Endothelial cell of umbilical vein (primary cell): ENCODE results near the gene TUBB2A. TPM values are rescaled to one million over a fixed set of nuclear protein-coding genes. Genes with fewer than 3 reads are reported as not detected.

ENCODE experiments used
- BruUV-seq: library from RNA; stranded (reverse); fragments of 400-500 nt; replicated peaks from 2 replicates; lab custom pipeline; 2021; lab: Mats Ljungman, UMichigan
- CTCF ChIA-PET: fragments of 300-600, 350-600 bp; sonication (Branson Sonifier 250); formaldehyde crosslinking; loops from one replicate; lab custom pipeline; 2021; ENCODE audit warnings: antibody characterized with exemption, inconsistent platforms; lab: Charles Lee
- POLR2A ChIA-PET: fragments of 300-600, 350-600 bp; sonication (Branson Sonifier 250); formaldehyde crosslinking; loops from one replicate; lab custom pipeline; 2021; ENCODE audit warnings: antibody characterized with exemption, inconsistent platforms; lab: Charles Lee
- DNase-seq: peaks from one replicate; pipeline ENCODE4 v3.0.0-alpha.2; 2011; ENCODE audit warnings: low read depth, low spot score
- FAIRE-seq: peaks from 2 replicates; lab custom pipeline; 2011; peaks lifted over from hg19 to GRCh38; lab: Jason Lieb, UNC
- H2AFZ ChIP-seq: 2 replicates; pipeline ENCODE4 v1.6.0; 2012; ENCODE audit warnings: low read depth, low read length, control low read depth, inconsistent platforms
- H3K27ac ChIP-seq: 2 replicates; pipeline ENCODE4 v1.5.1; 2011; ENCODE audit warnings: low read depth, mild to moderate bottlenecking, control low read depth, low read length, moderate library complexity; ENCODE audit not compliant: insufficient read depth
- H3K27me3 ChIP-seq, 2 experiments: 2 replicates each; pipeline versions ENCODE4 v1.6.0 to v1.6.1; 2011; ENCODE audit warnings: low read length in 2 of 2, mixed read lengths in 1 of 2; ENCODE audit not compliant: control insufficient read depth in 2 of 2, insufficient read depth in 2 of 2
- H3K36me3 ChIP-seq, 2 experiments: 2 replicates in 1 of 2; 3 replicates in 1 of 2; pipeline ENCODE4 v1.5.1; 2011; ENCODE audit warnings: low read length in 2 of 2, mild to moderate bottlenecking in 1 of 2, moderate library complexity in 1 of 2; ENCODE audit not compliant: control insufficient read depth in 2 of 2, insufficient read depth in 2 of 2; ENCODE audit errors: extremely low read depth in 1 of 2
- H3K4me1 ChIP-seq: 3 replicates; pipeline ENCODE4 v1.5.1; 2011; ENCODE audit warnings: mild to moderate bottlenecking, low read length; ENCODE audit not compliant: control insufficient read depth, insufficient read depth; ENCODE audit errors: extremely low read depth
- H3K4me2 ChIP-seq: 2 replicates; pipeline ENCODE4 v1.6.1; 2011; ENCODE audit warnings: low read length, control low read depth, mixed read lengths; ENCODE audit not compliant: insufficient read depth
- H3K4me3 ChIP-seq, 3 experiments: fragments of 200-600 bp in 1 of 3; sonication (generic), shearing (Covaris generic) in 1 of 3; replicated peaks in 1 of 3; 2 replicates each; pipeline ENCODE4 v1.5.1; 2011 to 2016; ENCODE audit warnings: control low read depth in 3 of 3, low read length in 3 of 3, mild to moderate bottlenecking in 2 of 3, inconsistent platforms in 1 of 3, low read depth in 1 of 3, moderate library complexity in 1 of 3; ENCODE audit not compliant: insufficient read depth in 1 of 3
- H3K79me2 ChIP-seq: 2 replicates; pipeline ENCODE4 v1.6.0; 2012; ENCODE audit warnings: low read length, inconsistent platforms; ENCODE audit not compliant: control insufficient read depth, insufficient read depth
- H3K9ac ChIP-seq: replicated peaks from 2 replicates; pipeline ENCODE3; 2011; ENCODE audit warnings: low read length, control low read depth; ENCODE audit not compliant: insufficient read depth; ENCODE audit errors: extremely low read depth
- H3K9me1 ChIP-seq: replicated peaks from 3 replicates; pipeline ENCODE4 v1.6.0; 2011; ENCODE audit warnings: mild to moderate bottlenecking, low read length; ENCODE audit not compliant: control insufficient read depth, insufficient read depth; ENCODE audit errors: extremely low read depth
- H3K9me3 ChIP-seq: replicated peaks from 2 replicates; pipeline ENCODE4 v1.5.1; 2012; ENCODE audit warnings: low read length, inconsistent platforms; ENCODE audit not compliant: control insufficient read depth, insufficient read depth
- H4K20me1 ChIP-seq: replicated peaks from 2 replicates; pipeline ENCODE3; 2011; ENCODE audit warnings: mild to moderate bottlenecking, low read length; ENCODE audit not compliant: control insufficient read depth, insufficient read depth; ENCODE audit errors: extremely low read depth
- CTCF ChIP-seq, 2 donors: IDR thresholded peaks; 1 replicate in 1 of 2; 2 replicates in 1 of 2; pipeline ENCODE4 v1.5.1; 2011; ENCODE audit warnings: low read length in 2 of 2, mild to moderate bottlenecking in 2 of 2, moderate library complexity in 2 of 2, control low read depth in 1 of 2, inconsistent platforms in 1 of 2, low read depth in 1 of 2; ENCODE audit not compliant: insufficient read depth in 1 of 2; ENCODE audit errors: extremely low read depth in 1 of 2
- EZH2 ChIP-seq: IDR thresholded peaks from 2 replicates; pipeline ENCODE4 v1.6.1; 2012; ENCODE audit warnings: borderline replicate concordance, low read depth, mild to moderate bottlenecking, moderate library complexity, low read length, inconsistent platforms; ENCODE audit not compliant: severe bottlenecking
- FOS ChIP-seq: IDR thresholded peaks from 2 replicates; pipeline ENCODE4 v1.6.1; 2011; ENCODE audit warnings: mild to moderate bottlenecking, low read length, moderate library complexity, borderline replicate concordance; ENCODE audit not compliant: insufficient read depth
- GATA2 ChIP-seq: IDR thresholded peaks from 2 replicates; pipeline ENCODE4 v1.7.0; 2011; ENCODE audit warnings: low read depth, mild to moderate bottlenecking, moderate library complexity, mixed read lengths, low read length; ENCODE audit not compliant: insufficient read length, insufficient read depth
- JUN ChIP-seq: IDR thresholded peaks from 2 replicates; pipeline ENCODE4 v1.6.1; 2011; ENCODE audit warnings: borderline replicate concordance, low read depth; ENCODE audit not compliant: insufficient read length, insufficient read depth
- MYC ChIP-seq: IDR thresholded peaks from one replicate; pipeline ENCODE4 v1.6.1; 2011; ENCODE audit warnings: mild to moderate bottlenecking, low read depth, low read length
- POLR2A ChIP-seq: IDR thresholded peaks from 2 replicates; pipeline ENCODE4 v1.6.1; 2012; ENCODE audit warnings: low read depth, mild to moderate bottlenecking, control low read depth, low read length
- POLR2AphosphoS5 ChIP-seq: IDR thresholded peaks from 2 replicates; pipeline ENCODE4 v1.6.1; 2012; ENCODE audit warnings: low read depth, mild to moderate bottlenecking, control low read depth, low read length, moderate library complexity; ENCODE audit not compliant: insufficient read depth
- dilution Hi-C: fragments of 300-500 bp; cut with MboI; formaldehyde crosslinking; loops from one replicate; pipeline ENCODE4 v1.15.0; 2019; ENCODE audit warnings: low sequenced_read_pairs; ENCODE audit not compliant: extremely low pct_ligation_motif_present
- intact Hi-C: fragments of 100-400 bp; cut with micrococcal nuclease; formaldehyde crosslinking; loops from one replicate; pipeline ENCODE4 v1.10.0; 2022
- polyA plus RNA-seq, 4 experiments: library from polyadenylated mRNA; depleted of rRNA in 3 of 4; stranded (reverse) in 3 of 4; unstranded in 1 of 4; fragments of >200 nt; gene quantifications; 2 replicates each; pipeline versions ENCODE4 v1.2.1 to v1.2.3, GENCODE V29; 2011 to 2012; ENCODE audit warnings: missing spikeins in 1 of 4
- total RNA-seq: library from RNA; stranded (reverse); gene quantifications from 2 replicates; pipeline ENCODE4 v1.2.3, GENCODE V29; 2021
- TF ChIP-seq, protein P1 (sequence below): IDR thresholded peaks from 2 replicates; pipeline ENCODE4 v1.6.1; 2011; ENCODE audit not compliant: insufficient read depth, insufficient read length

TUBB2A gene
- total and polyA plus RNA-seq, 2 donors (not counting 3 experiments of a cell fraction or from before 2014, with no cell fraction given) = 80.3 to 99.2 TPM

- dilution Hi-C loops = no loop called here
- FAIRE-seq = no peak
- H3K4me1 ChIP-seq = no peaks in the 10 kb centered on the region
These were observed 43.3 kb upstream of the TUBB2A start for GRCh38 chr6:3200682-3201081.

More at GRCh38 chr6:3200682-3201081, 43.3 kb upstream of the TUBB2A start:
- no peaks in the 10 kb centered on the region for H3K9me3 ChIP-seq
- POLR2A ChIA-PET = no interaction called here
- no peaks in the 10 kb centered on the region for H4K20me1 ChIP-seq
- no peaks in the 10 kb centered on the region for H3K9me1 ChIP-seq
- H3K4me2 ChIP-seq = no peak overlapping the region
- H3K79me2 ChIP-seq = no peaks in the 10 kb centered on the region
- no peak overlapping the region for H3K4me3 ChIP-seq
- no TSS peak for BruUV-seq
- CTCF ChIA-PET = no interaction called here
- no peak overlapping the region for H3K9ac ChIP-seq
- TF ChIP-seq, protein P1, sequence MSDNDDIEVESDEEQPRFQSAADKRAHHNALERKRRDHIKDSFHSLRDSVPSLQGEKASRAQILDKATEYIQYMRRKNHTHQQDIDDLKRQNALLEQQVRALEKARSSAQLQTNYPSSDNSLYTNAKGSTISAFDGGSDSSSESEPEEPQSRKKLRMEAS = no peak
- TF ChIP-seq GATA2 = no peak
- TF ChIP-seq POLR2AphosphoS5 = no peak
- no peak for TF ChIP-seq FOS
- TF ChIP-seq JUN = no peak
- no peak for TF ChIP-seq MYC
- no peak for TF ChIP-seq POLR2A
- no peak for TF ChIP-seq EZH2
- no peak for TF ChIP-seq CTCF (IDR thresholded peaks at IDR 0.05; ENCODE audit: extremely low read depth in 1 of 2, insufficient read depth in 1 of 2, low read depth in 1 of 2, low read length in 2 of 2)
- no peak overlapping the region for H3K27ac ChIP-seq
- peaks cover 8 to 14% of the 10 kb centered on the region in 2 experiments for H3K27me3 ChIP-seq
- intact Hi-C loops = no loop called here
- H2AFZ ChIP-seq = no peak overlapping the region
- no peak for DNase-seq
- no peaks in the 10 kb centered on the region for H3K36me3 ChIP-seq
